Thymus (tissue), 11 donors: ENCODE data around the gene LDB1. TPM values are rescaled to one million over a fixed set of nuclear protein-coding genes. Genes with fewer than 3 reads are reported as not detected.

ENCODE experiments used
- DNase-seq, 9 donors: peaks; one replicate each; pipeline ENCODE4 v3.0.0-alpha.2; 2013; ENCODE audit warnings: low spot score in 9 of 9, low read depth in 6 of 9, missing footprints in 1 of 9
- H3K27ac ChIP-seq, 2 donors: one replicate each; pipeline ENCODE4 v1.5.1; 2013; ENCODE audit warnings: control low read depth in 1 of 2, low read depth in 1 of 2, low read length in 1 of 2, mild to moderate bottlenecking in 1 of 2, moderate library complexity in 1 of 2
- H3K27me3 ChIP-seq, 2 donors: one replicate each; pipeline ENCODE4 v1.5.1; 2013; ENCODE audit warnings: low read length in 1 of 2; ENCODE audit not compliant: control insufficient read depth in 2 of 2, insufficient read depth in 1 of 2
- H3K36me3 ChIP-seq, 2 donors: one replicate each; pipeline ENCODE4 v1.5.1; 2013; ENCODE audit warnings: low read length in 1 of 2, mild to moderate bottlenecking in 1 of 2, moderate library complexity in 1 of 2; ENCODE audit not compliant: control insufficient read depth in 2 of 2, insufficient read depth in 2 of 2
- H3K4me1 ChIP-seq, 2 donors: one replicate each; pipeline ENCODE4 v1.5.1; 2013; ENCODE audit warnings: low read length in 2 of 2; ENCODE audit not compliant: control insufficient read depth in 2 of 2, insufficient read depth in 2 of 2
- H3K4me3 ChIP-seq, 2 donors: one replicate each; pipeline ENCODE4 v1.5.1; 2013; ENCODE audit warnings: low read length in 2 of 2, control low read depth in 1 of 2, mild to moderate bottlenecking in 1 of 2
- H3K9me3 ChIP-seq, 2 donors: one replicate each; pipeline ENCODE4 v1.5.1; 2013; ENCODE audit warnings: low read length in 1 of 2, mild to moderate bottlenecking in 1 of 2; ENCODE audit not compliant: control insufficient read depth in 2 of 2, insufficient read depth in 1 of 2
- polyA plus RNA-seq: library from polyadenylated mRNA; stranded (reverse); fragments of 200-250 nt; gene quantifications from one replicate; pipeline ENCODE4 v1.2.3, GENCODE V29; 2013
- total RNA-seq: library from RNA; stranded (reverse); fragments of 120-200 nt; gene quantifications from one replicate; pipeline ENCODE4 v1.2.4, GENCODE V29; 2013
- donor health status: healthy.

Gene LDB1
- total and polyA plus RNA-seq, 2 donors: 42.7 to 52.0 TPM

DNA sequence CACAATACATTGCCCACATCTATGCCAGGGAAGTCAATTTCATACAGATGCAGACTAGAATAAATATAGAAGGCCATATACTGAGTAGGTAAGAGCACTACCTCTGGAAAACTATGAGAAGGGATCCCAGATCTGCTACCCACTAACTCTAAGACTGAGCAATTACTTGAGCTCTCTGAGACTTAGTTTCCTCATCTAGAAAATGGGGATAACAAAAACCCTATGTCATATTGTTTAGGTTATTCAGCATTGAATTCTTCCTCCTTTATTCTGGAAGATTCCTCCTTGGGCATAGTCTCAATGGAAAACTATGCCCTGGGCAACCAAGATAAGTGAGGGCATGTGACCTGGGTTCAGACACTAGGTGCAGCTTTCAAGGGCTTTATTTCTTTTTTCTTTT lies 60.2 kb downstream of the LDB1 start:
- Histone ChIP-seq H3K27ac (no peak overlapping the region), H3K4me1 (peaks cover 5 to 18% of the 10 kb centered on the region in 2 donors), H3K27me3 (no peaks in the 10 kb centered on the region), H3K36me3 (no peaks in the 10 kb centered on the region), H3K4me3 (no peak overlapping the region), H3K9me3 (peaks cover 0 to 4% of the 10 kb centered on the region in 2 donors)
- DNase-seq: no peak

Other genes starting within 250 kb of the LDB1 start
- gene ARMH3, start 64.2 kb downstream of the LDB1 start, total RNA-seq: 8.7 TPM
- gene ARMH3, start 64.2 kb downstream of the LDB1 start, polyA plus RNA-seq: 18.2 TPM
- gene HPS6, start 55.0 kb downstream of the LDB1 start, total RNA-seq: 15.3 TPM
- gene HPS6, start 55.0 kb downstream of the LDB1 start, polyA plus RNA-seq: 8.7 TPM
- gene PPRC1, start 12.7 kb upstream of the LDB1 start, total RNA-seq: 7.6 TPM
- gene PPRC1, start 12.7 kb upstream of the LDB1 start, polyA plus RNA-seq: 19.3 TPM
- 64.9 TPM for gene NOLC1, start 32.0 kb upstream of the LDB1 start, total RNA-seq
- 42.5 TPM for gene NOLC1, start 32.0 kb upstream of the LDB1 start, polyA plus RNA-seq
- gene ELOVL3, start 105.9 kb upstream of the LDB1 start, total RNA-seq: 0.19 TPM
- 0.48 TPM for gene ELOVL3, start 105.9 kb upstream of the LDB1 start, polyA plus RNA-seq
- gene PITX3, start 121.1 kb upstream of the LDB1 start, total RNA-seq: 0.05 TPM
- gene PITX3, start 121.1 kb upstream of the LDB1 start, polyA plus RNA-seq: 0.02 TPM
- 9.6 TPM for gene GBF1, start 125.2 kb upstream of the LDB1 start, total RNA-seq
- gene GBF1, start 125.2 kb upstream of the LDB1 start, polyA plus RNA-seq: 11.1 TPM